Immature natural killer cell (primary cell): ENCODE data around the gene DPP9. TPM values are rescaled to one million over a fixed set of nuclear protein-coding genes. Genes with fewer than 3 reads are reported as not detected.
"Not testable (repeated sequence)": the region's sequence is repeated elsewhere in the genome, so short reads cannot be mapped to it uniquely, and the experiment has no call there.

ENCODE experiments used
- DNase-seq, 3 donors: peaks; one replicate each; pipeline ENCODE4 v3.0.0; 2022; ENCODE audit warnings: mixed read lengths in 1 of 3
- H3K27ac Mint-ChIP-seq, 6 donors: one replicate each; pipeline ENCODE4 v1.8.0; 2020; ENCODE audit warnings: mixed read lengths in 6 of 6, mild to moderate bottlenecking in 5 of 6, inconsistent platforms in 4 of 6, moderate library complexity in 3 of 6
- H3K27me3 Mint-ChIP-seq, 3 donors: one replicate each; pipeline ENCODE4 v1.8.0; 2020 to 2021; ENCODE audit warnings: low read depth in 3 of 3, mild to moderate bottlenecking in 3 of 3, mixed read lengths in 3 of 3, moderate library complexity in 3 of 3, inconsistent platforms in 1 of 3
- H3K36me3 Mint-ChIP-seq, 3 donors: one replicate each; pipeline ENCODE4 v1.8.0; 2020; ENCODE audit warnings: mixed read lengths in 3 of 3, inconsistent platforms in 2 of 3, mild to moderate bottlenecking in 2 of 3
- H3K4me1 Mint-ChIP-seq, 2 donors: one replicate each; pipeline ENCODE4 v1.8.0; 2020; ENCODE audit warnings: inconsistent platforms in 2 of 2, mild to moderate bottlenecking in 2 of 2, mixed read lengths in 2 of 2, moderate library complexity in 1 of 2
- H3K4me3 Mint-ChIP-seq, 5 donors: one replicate each; pipeline ENCODE4 v1.8.0; 2020; ENCODE audit warnings: mild to moderate bottlenecking in 5 of 5, mixed read lengths in 5 of 5, inconsistent platforms in 3 of 5, moderate library complexity in 3 of 5
- H3K9me3 Mint-ChIP-seq, 6 donors: one replicate each; pipeline ENCODE4 v1.8.0; 2020; ENCODE audit warnings: mild to moderate bottlenecking in 6 of 6, mixed read lengths in 6 of 6, inconsistent platforms in 4 of 6, moderate library complexity in 3 of 6
- polyA plus RNA-seq, 3 donors: library from polyadenylated mRNA; unstranded; fragments of 300-500 nt; fragmentation: Illumina TruSeq; gene quantifications; one replicate each; pipeline ENCODE4 v1.2.3, GENCODE V29; 2021

DPP9 gene
- polyA plus RNA-seq, 3 donors from 2014 or later, result 17.8 to 81.6 (median 25.0) TPM

DNA sequence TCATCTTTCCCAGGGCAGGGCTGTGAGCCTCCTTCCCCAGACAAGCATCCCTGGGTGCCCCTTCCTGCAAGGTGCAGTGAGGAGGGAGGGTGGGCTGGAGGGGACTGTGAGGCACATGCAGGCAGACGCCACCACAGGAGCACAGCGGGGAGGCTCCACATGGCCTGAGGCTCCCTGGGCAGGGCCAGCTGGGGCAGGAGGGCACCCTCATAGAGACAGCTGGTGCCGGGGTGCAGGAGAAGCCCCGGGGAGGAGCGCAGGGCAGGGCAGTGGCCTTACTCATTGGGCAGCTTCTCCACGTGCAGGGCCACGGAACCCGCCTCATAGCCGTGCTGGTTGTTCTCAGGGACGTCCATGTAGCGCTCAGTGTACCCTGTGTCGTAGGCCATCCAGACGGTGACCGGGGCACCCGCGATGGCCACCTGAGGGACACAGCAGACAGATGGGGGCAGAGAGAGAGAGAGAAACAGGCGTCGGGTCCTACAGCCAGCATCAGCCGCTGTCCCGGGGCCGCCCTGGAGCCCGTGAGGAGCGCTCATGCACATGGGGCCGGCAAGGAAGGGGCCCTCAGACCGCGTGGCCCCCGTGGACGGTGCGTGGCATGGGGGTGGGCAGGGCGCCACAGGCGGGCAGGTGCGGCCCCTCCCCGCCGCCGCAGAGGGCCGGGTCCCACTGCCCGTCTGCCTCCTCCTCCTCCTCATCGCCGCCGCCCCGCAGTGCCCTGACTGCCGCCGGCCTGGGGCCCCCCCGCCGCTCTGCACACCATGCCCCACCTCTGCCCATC is 41.0 kb downstream of the DPP9 start:
- no peak for DNase-seq

DNA sequence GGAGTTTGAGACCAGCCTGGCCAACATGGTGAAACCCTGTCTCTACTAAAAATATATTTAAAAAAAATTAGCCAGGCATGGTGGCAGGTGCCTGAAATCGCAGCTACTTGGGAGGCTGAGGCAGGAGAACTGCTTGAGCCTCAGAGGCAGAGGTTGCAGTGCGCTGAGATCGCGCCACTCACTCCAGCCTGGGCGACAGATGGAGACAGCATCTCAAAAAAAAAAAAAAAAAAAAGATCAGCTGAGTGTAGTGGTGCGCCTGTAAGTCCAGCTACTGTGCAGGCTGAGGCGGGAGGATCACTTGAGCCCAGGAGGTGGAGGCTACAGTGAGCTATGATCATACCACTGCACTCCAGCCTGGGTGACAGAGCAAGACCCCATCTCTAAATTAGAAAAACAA is 43.6 kb downstream of the DPP9 start:
- not testable (repeated sequence) for H3K27ac Mint-ChIP-seq, DNase-seq, H3K9me3 Mint-ChIP-seq, H3K36me3 Mint-ChIP-seq, H3K4me3 Mint-ChIP-seq, H3K4me1 Mint-ChIP-seq, H3K27me3 Mint-ChIP-seq

More for the DNA sequence above, 41.0 kb downstream of the DPP9 start:
- Mint-ChIP-seq H3K4me1 (no peaks in the 10 kb centered on the region), H3K36me3 (peaks cover 0 to 4% (median 4%) of the 10 kb centered on the region in 3 donors), H3K27me3 (peaks cover 0 to 2% (median 0%) of the 10 kb centered on the region in 3 donors), H3K9me3 (no peaks in the 10 kb centered on the region), H3K4me3 (no peak overlapping the region), H3K27ac (no peak overlapping the region)

DNA sequence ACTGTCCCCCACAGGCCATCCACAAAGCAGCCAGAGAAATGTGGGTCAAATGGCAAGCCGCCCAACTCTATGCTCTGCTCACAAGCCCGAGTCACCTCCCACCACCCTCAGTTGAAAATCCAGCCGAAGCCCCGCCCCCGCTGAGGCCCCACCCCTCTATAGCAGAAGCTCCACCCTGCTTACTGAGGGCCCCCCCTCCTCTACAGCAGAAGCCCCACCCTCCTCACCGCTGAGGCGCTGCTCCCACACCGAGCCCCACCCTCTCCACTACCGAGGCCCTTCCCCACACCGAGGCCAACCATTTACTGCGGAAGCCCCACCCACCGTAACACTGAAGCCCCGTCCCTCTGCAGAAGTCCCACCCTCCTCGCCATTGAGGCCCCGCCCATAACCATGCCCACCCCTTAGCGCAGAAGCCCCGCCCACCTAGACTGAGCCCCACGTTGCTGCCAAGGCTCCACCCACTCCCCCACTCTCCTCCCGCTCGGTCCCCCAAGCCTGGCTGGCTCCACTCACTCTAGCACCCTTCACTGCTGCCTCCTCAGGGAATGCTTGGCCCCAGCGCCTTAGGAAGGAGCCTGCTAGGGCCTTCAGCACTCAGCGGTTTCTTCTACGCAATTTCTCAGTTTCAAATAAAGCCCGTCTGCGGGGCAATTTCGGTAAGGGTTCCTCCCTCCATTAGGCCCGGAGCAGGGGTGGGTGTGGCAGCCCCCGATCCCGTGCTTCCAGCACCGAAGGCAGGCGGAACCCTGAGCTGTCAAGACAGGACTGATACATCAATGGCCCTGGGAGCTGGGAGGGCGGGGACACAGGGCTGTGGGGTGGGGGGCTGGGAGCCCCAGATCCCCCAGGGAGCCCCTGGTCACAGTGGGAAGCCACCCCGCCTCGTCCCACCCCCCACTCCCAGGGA is 44.5 kb downstream of the DPP9 start:
- Mint-ChIP-seq H3K4me3 (no peak overlapping the region), H3K9me3 (no peaks in the 10 kb centered on the region), H3K4me1 (no peaks in the 10 kb centered on the region), H3K27me3 (peaks cover 2 to 8% (median 2%) of the 10 kb centered on the region in 3 donors), H3K27ac (no peak overlapping the region), H3K36me3 (peaks cover 0 to 8% (median 3%) of the 10 kb centered on the region in 3 donors)
- DNase-seq, result peak in 1 of 3 donors; percentile 22

DNA sequence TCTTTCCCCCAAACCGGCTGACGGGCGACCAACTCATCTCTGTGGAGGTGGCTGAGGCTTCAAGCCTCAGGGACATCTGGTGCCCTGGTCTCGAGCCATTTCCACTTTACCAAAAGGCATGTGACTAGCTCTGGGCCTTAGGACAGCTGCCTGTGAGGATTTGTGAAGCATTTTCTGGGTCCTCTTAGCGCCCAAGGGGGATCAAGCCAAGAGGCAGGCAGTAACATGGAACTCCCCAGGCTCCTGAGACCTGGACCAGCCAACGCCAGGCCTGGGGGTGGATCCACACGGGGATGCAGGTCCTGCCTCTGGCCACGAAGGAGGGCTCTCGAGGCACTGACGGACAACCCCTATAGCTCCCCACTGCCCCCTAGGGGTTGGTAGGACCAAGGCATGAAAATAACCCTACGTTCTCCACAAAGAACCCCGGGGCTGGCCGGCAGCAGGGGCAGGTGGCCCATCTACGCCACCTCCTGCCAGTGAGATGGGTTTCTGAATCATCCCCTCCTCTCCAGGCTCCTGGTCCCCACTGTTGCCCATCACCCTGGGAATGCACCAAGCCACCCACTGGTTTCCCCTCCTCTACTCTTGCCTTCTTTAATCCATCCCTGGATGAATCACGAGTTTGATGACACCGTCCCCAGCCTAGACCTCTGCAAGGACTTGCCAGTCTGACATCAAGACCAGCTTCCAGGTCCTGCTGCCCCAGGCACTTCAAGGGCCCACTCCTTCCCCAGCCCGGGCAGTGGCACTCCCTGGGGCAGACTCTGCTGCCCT is 46.5 kb downstream of the DPP9 start:
- Mint-ChIP-seq H3K27ac (peak overlapping the region in 2 of 6 donors; percentile 7 to 29), H3K4me3 (no peak overlapping the region), H3K4me1 (no peaks in the 10 kb centered on the region), H3K27me3 (peaks cover 2 to 9% (median 2%) of the 10 kb centered on the region in 3 donors), H3K9me3 (no peaks in the 10 kb centered on the region), H3K36me3 (peaks cover 0 to 4% (median 3%) of the 10 kb centered on the region in 3 donors)
- peak in 2 of 3 donors; percentile 20 to 21 for DNase-seq

- Mint-ChIP-seq H3K4me1 (peaks cover 2 to 5% of the 10 kb centered on the region in 2 donors), H3K4me3 (no peak overlapping the region), H3K27me3 (peaks cover 0 to 9% (median 2%) of the 10 kb centered on the region in 3 donors), H3K27ac (no peak overlapping the region), H3K36me3 (peaks cover 0 to 4% (median 3%) of the 10 kb centered on the region in 3 donors), H3K9me3 (no peaks in the 10 kb centered on the region)
- no peak for DNase-seq
Observed at GRCh38 chr19:4675346-4675745, 48.3 kb downstream of the DPP9 start.

DNA sequence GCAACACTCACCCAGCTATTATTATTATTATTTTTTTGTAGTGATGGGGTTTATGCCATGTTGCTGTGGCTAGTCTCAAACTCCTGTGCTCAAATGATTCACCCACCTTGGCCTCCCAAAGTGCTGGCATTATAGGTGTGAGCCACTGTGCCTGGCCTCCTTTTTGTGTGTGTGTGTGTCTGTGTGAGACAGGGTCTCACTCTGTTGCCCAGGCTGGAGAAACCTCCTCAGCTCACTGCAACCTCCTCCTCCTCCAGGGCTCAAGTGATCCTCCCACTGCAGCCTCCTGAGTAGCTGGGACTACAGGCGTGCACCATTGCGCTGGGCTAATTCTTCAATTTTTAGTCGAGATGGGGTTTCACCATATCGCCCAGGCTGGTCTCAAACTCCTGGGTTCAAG is 49.9 kb downstream of the DPP9 start:
- DNase-seq, result no peak
- H3K4me3 Mint-ChIP-seq, result no peak overlapping the region
- peaks cover 3 to 10% (median 7%) of the 10 kb centered on the region in 3 donors for H3K27me3 Mint-ChIP-seq
- peaks cover 0 to 4% (median 3%) of the 10 kb centered on the region in 3 donors for H3K36me3 Mint-ChIP-seq
- H3K27ac Mint-ChIP-seq, result peak overlapping the region in 3 of 6 donors; percentile 12 to 62 (median 53)
- peaks cover 10 to 13% of the 10 kb centered on the region in 2 donors for H3K4me1 Mint-ChIP-seq
- no peaks in the 10 kb centered on the region for H3K9me3 Mint-ChIP-seq

- no peak for DNase-seq
- H3K27me3 Mint-ChIP-seq, result peaks cover 3 to 10% (median 7%) of the 10 kb centered on the region in 3 donors
- no peak overlapping the region for H3K4me3 Mint-ChIP-seq
- peaks cover 14 to 18% of the 10 kb centered on the region in 2 donors for H3K4me1 Mint-ChIP-seq
- H3K36me3 Mint-ChIP-seq, result peaks cover 3 to 7% (median 7%) of the 10 kb centered on the region in 3 donors
- H3K9me3 Mint-ChIP-seq, result no peaks in the 10 kb centered on the region
- H3K27ac Mint-ChIP-seq, result peak overlapping the region in 1 of 6 donors; percentile 43
Observed at GRCh38 chr19:4673216-4673615, 50.4 kb downstream of the DPP9 start.

DNA sequence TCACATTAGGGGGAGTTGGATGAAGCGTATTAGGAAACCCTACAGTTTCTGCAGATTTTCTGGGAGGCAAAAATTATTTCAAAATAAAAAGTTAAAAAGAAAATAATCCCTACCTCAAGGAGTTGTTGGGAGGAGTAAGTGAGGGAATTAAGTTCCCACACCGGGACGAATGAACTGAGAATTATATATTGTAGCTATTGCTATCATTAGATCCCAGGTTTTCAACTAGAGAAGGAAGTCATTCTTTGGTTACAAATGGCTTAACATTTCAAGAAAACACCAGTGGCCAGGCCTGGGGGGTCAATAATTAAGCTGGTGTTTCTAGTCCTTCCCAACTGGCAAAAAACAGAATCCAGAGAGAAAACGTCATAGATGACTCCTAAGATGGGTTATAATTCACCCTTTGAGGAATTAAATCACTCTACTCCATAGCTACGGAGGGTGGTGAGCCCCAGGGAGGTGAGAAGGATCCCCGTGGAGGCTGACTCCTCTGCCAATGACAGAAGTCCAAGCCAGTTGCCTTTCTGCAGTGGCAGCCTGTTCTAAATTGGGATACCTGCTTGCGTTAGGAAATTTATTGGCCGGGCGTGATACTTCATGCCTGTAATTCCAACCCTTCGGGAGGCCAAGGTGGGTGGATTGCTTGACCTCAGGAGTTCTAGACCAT is 52.3 kb downstream of the DPP9 start:
- Mint-ChIP-seq H3K27me3 (peaks cover 3 to 10% (median 8%) of the 10 kb centered on the region in 3 donors), H3K36me3 (peaks cover 4 to 5% (median 5%) of the 10 kb centered on the region in 3 donors), H3K9me3 (no peaks in the 10 kb centered on the region), H3K27ac (peak overlapping the region in 5 of 6 donors; percentile 8 to 76 (median 67)), H3K4me1 (peaks cover 18 to 20% of the 10 kb centered on the region in 2 donors), H3K4me3 (peak overlapping the region; percentile 50 to 72 (median 62))
- DNase-seq, result no peak

- H3K9me3 Mint-ChIP-seq, result no peaks in the 10 kb centered on the region
- H3K36me3 Mint-ChIP-seq, result peaks cover 4 to 5% (median 5%) of the 10 kb centered on the region in 3 donors
- peak; percentile 89 to 92 (median 92) for DNase-seq
- H3K27me3 Mint-ChIP-seq, result peaks cover 3 to 9% (median 6%) of the 10 kb centered on the region in 3 donors
- H3K27ac Mint-ChIP-seq, result peak within 1 kb of the TSS; percentile 67 to 92 (median 86)
- H3K4me1 Mint-ChIP-seq, result peaks cover 18 to 20% of the 10 kb centered on the region in 2 donors
- H3K4me3 Mint-ChIP-seq, result peak within 1 kb of the TSS; percentile 85 to 91 (median 87)
Observed at GRCh38 chr19:4669723-4670480, 53.7 kb downstream of the DPP9 start, which contains the start of gene MYDGF. TSS of gene MYDGF (minus strand) at chr19:4670342. CDS start at chr19:4670334, 8 bp downstream.

DNA sequence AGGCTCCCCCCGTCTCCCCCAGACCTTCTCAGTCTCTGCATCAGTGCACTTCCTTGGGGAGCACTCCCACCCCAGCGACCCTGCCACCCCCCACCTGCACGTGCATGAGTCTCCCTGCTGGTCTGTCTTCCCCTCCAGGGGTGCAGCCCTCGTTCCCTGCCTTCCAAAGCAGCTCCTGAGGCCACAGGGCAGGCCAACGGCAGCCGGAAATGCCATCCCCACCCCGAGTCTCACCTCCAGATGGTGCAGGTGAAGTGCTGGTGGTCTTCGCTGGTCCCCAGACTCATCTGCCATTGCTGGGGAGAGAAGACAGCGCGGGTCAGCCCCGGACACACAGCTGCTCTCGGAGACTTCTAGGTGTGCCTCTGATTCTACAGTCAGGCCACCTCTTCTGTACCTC is 59.0 kb downstream of the DPP9 start:
- peaks cover 7 to 9% (median 8%) of the 10 kb centered on the region in 3 donors for H3K36me3 Mint-ChIP-seq
- peaks cover 18 to 19% of the 10 kb centered on the region in 2 donors for H3K4me1 Mint-ChIP-seq

GRCh38 chr19:4662812-4663211 is 60.8 kb downstream of the DPP9 start:
- Mint-ChIP-seq H3K4me1 (peaks cover 12 to 20% of the 10 kb centered on the region in 2 donors), H3K27me3 (peaks cover 0 to 4% (median 0%) of the 10 kb centered on the region in 3 donors), H3K9me3 (no peaks in the 10 kb centered on the region), H3K36me3 (peaks cover 4 to 12% (median 7%) of the 10 kb centered on the region in 3 donors), H3K27ac (peak overlapping the region in 1 of 6 donors; percentile 40), H3K4me3 (no peak overlapping the region)
- no peak for DNase-seq

More for the DNA sequence above, 59.0 kb downstream of the DPP9 start:
- Mint-ChIP-seq H3K9me3 (no peaks in the 10 kb centered on the region), H3K27ac (no peak overlapping the region), H3K27me3 (peaks cover 1 to 7% (median 2%) of the 10 kb centered on the region in 3 donors), H3K4me3 (no peak overlapping the region)
- DNase-seq, result no peak
